IMR-90 (cell line): ENCODE results near the gene FIGLA. TPM values are rescaled to one million over a fixed set of nuclear protein-coding genes. Genes with fewer than 3 reads are reported as not detected.

Source experiments
- ATAC-seq: fragments of 200-7000 bp; cut with Tn5 transposase; 2 replicates; pipeline ENCODE4 v1.9.1; 2020; ENCODE audit warnings: low read depth, mild to moderate bottlenecking, moderate library complexity
- BruUV-seq: library from RNA; stranded (reverse); fragments of 400-500 nt; replicated peaks from 2 replicates; lab custom pipeline; 2021; lab: Mats Ljungman, UMichigan
- CTCF ChIA-PET: fragments of 300-600 bp; formaldehyde crosslinking; extraction: SDS; loops from one replicate; lab custom pipeline; 2021; ENCODE audit warnings: antibody characterized with exemption; lab: Yijun Ruan, JAX
- POLR2A ChIA-PET: fragments of 300-600 bp; sonication (Branson Sonifier 250); formaldehyde crosslinking; loops from one replicate; lab custom pipeline; 2022; ENCODE audit warnings: antibody characterized with exemption; ENCODE audit not compliant: unreplicated experiment; lab: Charles Lee
- DNase-seq: peaks from one replicate; pipeline ENCODE4 v3.0.0; 2013
- H2AFZ ChIP-seq: replicated peaks from 2 replicates; pipeline ENCODE3; 2013; ENCODE audit warnings: low read length, mild to moderate bottlenecking; ENCODE audit not compliant: poor library complexity
- H2AK5ac ChIP-seq: 2 replicates; pipeline ENCODE4 v1.6.1; 2013; ENCODE audit warnings: low read depth, low read length, inconsistent platforms
- H2AK9ac ChIP-seq: replicated peaks from 2 replicates; pipeline ENCODE3; 2013; ENCODE audit warnings: mild to moderate bottlenecking, low read depth, low read length, moderate library complexity; ENCODE audit not compliant: poor library complexity
- H2BK120ac ChIP-seq: 2 replicates; pipeline ENCODE4 v1.6.1; 2013; ENCODE audit warnings: low read depth, low read length, inconsistent platforms
- H2BK15ac ChIP-seq: 3 replicates; pipeline ENCODE4 v1.6.1; 2013; ENCODE audit warnings: low read depth, low read length, inconsistent platforms
- H2BK20ac ChIP-seq: 2 replicates; pipeline ENCODE4 v1.6.1; 2013; ENCODE audit warnings: low read depth, mild to moderate bottlenecking, inconsistent platforms, low read length, moderate library complexity
- H2BK5ac ChIP-seq: 2 replicates; pipeline ENCODE4 v1.6.1; 2013; ENCODE audit warnings: mild to moderate bottlenecking, low read depth, low read length, inconsistent platforms; ENCODE audit not compliant: poor library complexity, severe bottlenecking
- H3K14ac ChIP-seq: replicated peaks from 2 replicates; pipeline ENCODE4 v1.6.1; 2013; ENCODE audit warnings: low read depth, low read length, inconsistent platforms
- H3K18ac ChIP-seq: 2 replicates; pipeline ENCODE4 v1.6.1; 2013; ENCODE audit warnings: low read depth, low read length, control low read depth
- H3K23ac ChIP-seq: 2 replicates; pipeline ENCODE4 v1.6.1; 2013; ENCODE audit warnings: low read depth, low read length, inconsistent platforms
- H3K27ac ChIP-seq: 2 replicates; pipeline ENCODE4 v1.5.1; 2013; ENCODE audit warnings: mild to moderate bottlenecking, control low read depth, low read length; ENCODE audit not compliant: insufficient read depth
- H3K27me3 ChIP-seq: 2 replicates; pipeline ENCODE4 v1.6.1; 2013; ENCODE audit warnings: low read length; ENCODE audit not compliant: control insufficient read depth, insufficient read depth
- H3K36me3 ChIP-seq: 2 replicates; pipeline ENCODE4 v1.6.1; 2013; ENCODE audit warnings: low read length, mixed read lengths; ENCODE audit not compliant: control insufficient read depth, insufficient read depth
- H3K4ac ChIP-seq: 2 replicates; pipeline ENCODE4 v1.6.1; 2013; ENCODE audit warnings: low read depth, low read length, inconsistent platforms
- H3K4me1 ChIP-seq: 2 replicates; pipeline ENCODE4 v1.6.1; 2013; ENCODE audit warnings: low read length, mixed read lengths; ENCODE audit not compliant: control insufficient read depth, insufficient read depth
- H3K4me2 ChIP-seq: 2 replicates; pipeline ENCODE4 v1.6.1; 2013; ENCODE audit warnings: low read depth, mild to moderate bottlenecking, control low read depth, low read length, moderate library complexity
- H3K4me3 ChIP-seq: 2 replicates; pipeline ENCODE4 v1.5.1; 2013; ENCODE audit warnings: low read depth, mild to moderate bottlenecking, control low read depth, low read length, moderate library complexity; ENCODE audit not compliant: insufficient read depth
- H3K56ac ChIP-seq: 2 replicates; pipeline ENCODE4 v1.6.1; 2013; ENCODE audit warnings: low read length, inconsistent platforms; ENCODE audit not compliant: insufficient read depth; ENCODE audit errors: extremely low read depth
- H3K79me1 ChIP-seq, 2 experiments: 2 replicates each; pipeline ENCODE4 v1.6.1; 2013; ENCODE audit warnings: low read length in 2 of 2, inconsistent platforms in 1 of 2, low read depth in 1 of 2
- H3K9ac ChIP-seq: 2 replicates; pipeline ENCODE4 v1.6.1; 2013; ENCODE audit warnings: low read depth, low read length, control low read depth
- H3K9me1 ChIP-seq: 2 replicates; pipeline ENCODE4 v1.6.1; 2013; ENCODE audit warnings: low read length, inconsistent platforms; ENCODE audit not compliant: insufficient read depth
- H3K9me3 ChIP-seq: 2 replicates; pipeline ENCODE4 v1.6.1; 2013; ENCODE audit warnings: low read length; ENCODE audit not compliant: control insufficient read depth, insufficient read depth
- H4K20me1 ChIP-seq: 2 replicates; pipeline ENCODE4 v1.6.1; 2013; ENCODE audit warnings: low read length, inconsistent platforms; ENCODE audit not compliant: insufficient read depth
- H4K5ac ChIP-seq: 2 replicates; pipeline ENCODE4 v1.6.1; 2013; ENCODE audit warnings: mild to moderate bottlenecking, low read depth, low read length, control low read depth
- H4K8ac ChIP-seq, 2 experiments: 2 replicates each; pipeline ENCODE4 v1.6.1; 2013; ENCODE audit warnings: low read depth in 2 of 2, low read length in 2 of 2, control low read depth in 1 of 2, inconsistent platforms in 1 of 2
- H4K91ac ChIP-seq: 2 replicates; pipeline ENCODE4 v1.6.1; 2013; ENCODE audit warnings: low read depth, low read length, inconsistent platforms; ENCODE audit not compliant: insufficient read depth
- CHD1 ChIP-seq: IDR thresholded peaks from 2 replicates; pipeline ENCODE4 v1.6.1; 2012; ENCODE audit warnings: low read depth, low read length, improper control_type of control experiment
- CTCF ChIP-seq: conservative IDR thresholded peaks from 2 replicates; pipeline ENCODE4 v1.5.1; 2012; ENCODE audit warnings: mild to moderate bottlenecking, low read depth, low read length, improper control_type of control experiment
- FOS ChIP-seq: fragments of 150-350 bp; IDR thresholded peaks from 2 replicates; pipeline ENCODE4 v1.6.1; 2016; ENCODE audit warnings: low read depth, low read length
- MAZ ChIP-seq: IDR thresholded peaks from 2 replicates; pipeline ENCODE4 v1.6.1; 2012; ENCODE audit warnings: low read depth, mild to moderate bottlenecking, low read length, improper control_type of control experiment, moderate library complexity, borderline replicate concordance
- RFX5 ChIP-seq: IDR thresholded peaks from 2 replicates; pipeline ENCODE4 v1.8.0; 2012; ENCODE audit warnings: low read depth, mild to moderate bottlenecking, low read length, moderate library complexity
- USF2 ChIP-seq: fragments of 150-350 bp; IDR thresholded peaks from 2 replicates; pipeline ENCODE4 v1.6.1; 2017; ENCODE audit warnings: mild to moderate bottlenecking, antibody characterized with exemption, low read length, low read depth
- WGBS, 2 experiments: methylation state at CpG; one replicate each; pipeline versions ENCODE4 v1.1.5 to v1.1.7; 2013; ENCODE audit warnings: missing lambda C conversion rate in 2 of 2; ENCODE audit not compliant: insufficient read length in 1 of 2; ENCODE audit errors: extremely low coverage in 2 of 2; 5-methylcytosine and 5-hydroxymethylcytosine counted together
- dilution Hi-C: fragments of 300-500 bp; cut with HindIII; formaldehyde crosslinking; loops from one replicate; pipeline ENCODE4 v1.14.3; 2018; ENCODE audit warnings: low sequenced_read_pairs; ENCODE audit not compliant: unreplicated experiment
- in situ Hi-C: fragments of 300-500 bp; cut with MboI; formaldehyde crosslinking; loops from 3 replicates; pipeline ENCODE4 v1.14.3; 2019; ENCODE audit warnings: low sequenced_read_pairs, inconsistent platforms, mixed read lengths
- intact Hi-C: fragments of 100-400 bp; cut with micrococcal nuclease; formaldehyde crosslinking; loops from 2 replicates; pipeline ENCODE4 v1.10.0; 2022
- polyA plus RNA-seq, 3 experiments: library from polyadenylated mRNA; depleted of rRNA; stranded (reverse); fragments of >200 nt; gene quantifications; 2 replicates each; pipeline ENCODE4 v1.2.3, GENCODE V29; 2012; ENCODE audit warnings: low replicate concordance in 1 of 3
- total RNA-seq: library from RNA; depleted of rRNA; stranded (reverse); fragments of >200 nt; gene quantifications from 2 replicates; pipeline ENCODE4 v1.2.3, GENCODE V29; 2012

FIGLA gene
- total and polyA plus RNA-seq, 2 of the 4 experiments (the other 2 are of a cell fraction): not detected

DNA sequence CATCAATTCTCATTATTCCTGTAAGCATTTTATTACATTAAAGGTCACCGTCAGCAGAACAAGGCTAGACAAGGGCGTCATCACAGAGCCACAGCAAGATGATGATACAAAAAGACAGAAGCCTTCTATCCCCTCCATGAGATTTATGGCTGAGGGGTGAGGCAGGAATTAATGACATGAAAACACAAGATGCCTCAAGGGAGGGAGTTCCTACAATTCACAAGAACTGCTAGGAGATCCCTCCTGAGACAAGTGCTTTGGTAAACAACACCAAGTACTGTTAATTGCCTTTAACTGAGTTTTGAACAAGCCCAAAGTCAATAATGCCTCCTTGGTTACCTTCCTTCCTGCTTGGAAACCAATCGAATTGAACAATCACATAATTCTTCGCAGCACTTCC, 36.5 kb downstream of the FIGLA start:
- Histone ChIP-seq H4K8ac (no peak overlapping the region), H2AFZ (no peak overlapping the region), H2BK15ac (no peak overlapping the region), H2BK120ac (no peak overlapping the region), H3K9me3 (no peaks in the 10 kb centered on the region), H3K4me1 (no peaks in the 10 kb centered on the region), H3K18ac (no peak overlapping the region), H3K36me3 (no peaks in the 10 kb centered on the region), H4K5ac (no peak overlapping the region), H2AK9ac (no peak overlapping the region), H3K4me2 (no peak overlapping the region), H3K9me1 (no peaks in the 10 kb centered on the region), H3K9ac (no peak overlapping the region), H3K27me3 (no peaks in the 10 kb centered on the region), H3K4ac (no peak overlapping the region), H3K79me1 (no peaks in the 10 kb centered on the region), H2BK20ac (no peak overlapping the region), H3K23ac (no peak overlapping the region), H4K91ac (no peak overlapping the region), H2AK5ac (no peak overlapping the region), H4K20me1 (no peaks in the 10 kb centered on the region), H3K27ac (no peak overlapping the region), H3K4me3 (no peak overlapping the region), H3K56ac (no peak overlapping the region), H2BK5ac (no peak overlapping the region), H3K14ac (no peak overlapping the region)
- in situ Hi-C loops: no loop called here
- no TSS peak for BruUV-seq
- DNase-seq (no peak), ATAC-seq (no peak)
- dilution Hi-C loops: no loop called here
- WGBS, 2 experiments: 60% methylated on average over 1 of the region's 4 CpGs; no CpG with 5 or more reads in 1 of the 2 experiments
- ChIA-PET POLR2A (no interaction called here), CTCF (no interaction called here)
- TF ChIP-seq CHD1: no peak
- TF ChIP-seq RFX5: no peak
- no peak for TF ChIP-seq MAZ
- no peak for TF ChIP-seq USF2
- TF ChIP-seq CTCF: no peak
- no peak for TF ChIP-seq FOS
- intact Hi-C loops: no loop called here
